OCI-LY7 (cell line): ENCODE data around the gene NENF.

Experiments used
- EZH2phosphoT487 ChIP-seq: fragments of 200-600 bp; sonication (generic); IDR thresholded peaks from 2 replicates; pipeline ENCODE4 v1.6.1; 2018; ENCODE audit warnings: low read depth, borderline replicate concordance, mild to moderate bottlenecking, mixed run types, antibody characterized with exemption, low read length, moderate library complexity, mixed read lengths
- TF ChIP-seq, protein P1 (sequence below): fragments of 200-600 bp; sonication (generic); conservative IDR thresholded peaks from 2 replicates; pipeline ENCODE4 v1.5.1; 2014; ENCODE audit warnings: mild to moderate bottlenecking, antibody characterized with exemption, low read length, moderate library complexity, mixed read lengths

DNA sequence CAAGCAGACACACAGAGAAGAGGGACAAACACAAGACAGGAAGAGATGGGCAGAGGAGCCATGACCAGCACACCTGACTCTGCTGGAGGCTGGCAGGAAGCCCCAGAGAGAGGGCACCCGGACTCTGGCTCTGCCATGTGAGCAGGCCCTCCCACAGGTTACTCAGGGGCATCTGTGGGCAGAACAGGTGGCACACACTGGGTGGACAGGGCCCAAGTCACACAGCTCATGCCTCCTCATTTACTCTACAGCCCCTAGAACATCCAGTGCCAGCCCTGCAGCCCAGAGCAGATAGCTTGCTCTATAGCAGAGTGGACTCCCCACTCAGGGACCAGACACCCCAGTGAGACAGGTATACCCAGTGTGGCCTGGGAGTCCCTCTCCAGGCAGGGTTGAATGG lies 46.7 kb upstream of the NENF start:
- TF ChIP-seq, protein P1, sequence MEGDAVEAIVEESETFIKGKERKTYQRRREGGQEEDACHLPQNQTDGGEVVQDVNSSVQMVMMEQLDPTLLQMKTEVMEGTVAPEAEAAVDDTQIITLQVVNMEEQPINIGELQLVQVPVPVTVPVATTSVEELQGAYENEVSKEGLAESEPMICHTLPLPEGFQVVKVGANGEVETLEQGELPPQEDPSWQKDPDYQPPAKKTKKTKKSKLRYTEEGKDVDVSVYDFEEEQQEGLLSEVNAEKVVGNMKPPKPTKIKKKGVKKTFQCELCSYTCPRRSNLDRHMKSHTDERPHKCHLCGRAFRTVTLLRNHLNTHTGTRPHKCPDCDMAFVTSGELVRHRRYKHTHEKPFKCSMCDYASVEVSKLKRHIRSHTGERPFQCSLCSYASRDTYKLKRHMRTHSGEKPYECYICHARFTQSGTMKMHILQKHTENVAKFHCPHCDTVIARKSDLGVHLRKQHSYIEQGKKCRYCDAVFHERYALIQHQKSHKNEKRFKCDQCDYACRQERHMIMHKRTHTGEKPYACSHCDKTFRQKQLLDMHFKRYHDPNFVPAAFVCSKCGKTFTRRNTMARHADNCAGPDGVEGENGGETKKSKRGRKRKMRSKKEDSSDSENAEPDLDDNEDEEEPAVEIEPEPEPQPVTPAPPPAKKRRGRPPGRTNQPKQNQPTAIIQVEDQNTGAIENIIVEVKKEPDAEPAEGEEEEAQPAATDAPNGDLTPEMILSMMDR = no peak
- no peak for TF ChIP-seq EZH2phosphoT487
